K562 (cell line): ENCODE data around the gene PLEKHB1. TPM values are rescaled to one million over a fixed set of nuclear protein-coding genes. Genes with fewer than 3 reads are reported as not detected.

Experiments used
- CTCF ChIP-seq, 3 experiments: IDR thresholded peaks in 2 of 3; conservative IDR thresholded peaks in 1 of 3; 2 replicates each; pipeline ENCODE4 v1.5.1; 2011 to 2012; ENCODE audit warnings: low read length in 3 of 3, mild to moderate bottlenecking in 3 of 3, control low read depth in 2 of 3, improper control_type of control experiment in 1 of 3, inconsistent platforms in 1 of 3, low read depth in 1 of 3, mixed read lengths in 1 of 3, moderate library complexity in 1 of 3; ENCODE audit not compliant: insufficient read depth in 2 of 3
- DEAF1 ChIP-seq: fragments of 450-650 bp; formaldehyde crosslinking; IDR thresholded peaks from 2 replicates; pipeline ENCODE4 v1.4.0; 2020; ENCODE audit warnings: mild to moderate bottlenecking, moderate library complexity
- ELF1 ChIP-seq: fragments of 200-800 bp; sonication (Bioruptor generic); IDR thresholded peaks from 2 replicates; pipeline ENCODE4 v1.6.1; 2016; ENCODE audit warnings: missing genetic modification characterization, missing compliant biosample characterization
- EP400 ChIP-seq: fragments of 450-650 bp; IDR thresholded peaks from 2 replicates; pipeline ENCODE4 v1.6.1; 2017; ENCODE audit warnings: antibody characterized with exemption, mild to moderate bottlenecking, moderate library complexity
- FOXO4 ChIP-seq: fragments of 450-650 bp; formaldehyde crosslinking; IDR thresholded peaks from 2 replicates; pipeline ENCODE4 v1.4.0; 2020; ENCODE audit warnings: mild to moderate bottlenecking, moderate library complexity
- HOXB6 ChIP-seq: fragments of 250-450 bp; sonication (Bioruptor Pico); IDR thresholded peaks from 2 replicates; pipeline ENCODE4 v1.5.1; 2022; ENCODE audit warnings: mild to moderate bottlenecking, borderline replicate concordance
- NEUROD1 ChIP-seq: fragments of 150-350 bp; IDR thresholded peaks from 2 replicates; pipeline ENCODE4 v1.6.1; 2014; ENCODE audit warnings: borderline replicate concordance, low read length, low read depth; ENCODE audit not compliant: partially characterized antibody
- PML ChIP-seq: IDR thresholded peaks from 2 replicates; pipeline ENCODE4 v1.6.1; 2012; ENCODE audit warnings: low read length, inconsistent platforms
- RAD21 ChIP-seq, 2 experiments: fragments of 250-450 bp in 1 of 2; fragments of 450-650 bp in 1 of 2; sonication (Bioruptor Pico) in 1 of 2; formaldehyde crosslinking in 1 of 2; IDR thresholded peaks in 1 of 2; conservative IDR thresholded peaks in 1 of 2; 2 replicates each; pipeline versions ENCODE4 v1.4.0 to v1.8.0; 2020 to 2022; ENCODE audit warnings: mild to moderate bottlenecking in 2 of 2, moderate library complexity in 1 of 2
- SAP30 ChIP-seq: fragments of 200-600 bp; sonication (generic); IDR thresholded peaks from 2 replicates; pipeline ENCODE4 v1.6.1; 2012; ENCODE audit warnings: borderline replicate concordance, low read depth, mild to moderate bottlenecking, moderate library complexity, low read length, control low read depth, inconsistent platforms; ENCODE audit not compliant: insufficient read depth, poor library complexity, severe bottlenecking
- SIN3A ChIP-seq, 2 experiments: fragments of 150-350 bp in 1 of 2; IDR thresholded peaks; 2 replicates each; pipeline ENCODE4 v1.6.1; 2011 to 2016; ENCODE audit warnings: borderline replicate concordance in 2 of 2, low read depth in 2 of 2, low read length in 2 of 2, mild to moderate bottlenecking in 2 of 2, moderate library complexity in 2 of 2; ENCODE audit not compliant: control insufficient read depth in 1 of 2
- SMC3 ChIP-seq: conservative IDR thresholded peaks from 2 replicates; pipeline ENCODE4 v1.6.1; 2011; ENCODE audit warnings: low read depth, low read length, improper control_type of control experiment; ENCODE audit not compliant: insufficient read depth
- SUPT5H ChIP-seq: fragments of 450-650 bp; IDR thresholded peaks from 2 replicates; pipeline ENCODE4 v1.6.1; 2016
- ZFP30 ChIP-seq: fragments of 250-450 bp; sonication (Bioruptor Pico); IDR thresholded peaks from 2 replicates; pipeline ENCODE4 v1.8.0; 2022; ENCODE audit warnings: moderate library complexity, mild to moderate bottlenecking, inconsistent platforms, borderline replicate concordance
- ZNF146 ChIP-seq: IDR thresholded peaks from one replicate; pipeline ENCODE4 v1.6.1; 2018; ENCODE audit warnings: missing compliant biosample characterization; ENCODE audit not compliant: unreplicated experiment
- ZNF41 ChIP-seq: fragments of 250-450 bp; sonication (Bioruptor Pico); conservative IDR thresholded peaks from 2 replicates; pipeline ENCODE4 v1.4.0; 2020; ENCODE audit warnings: mild to moderate bottlenecking
- ZNF57 ChIP-seq: fragments of 450-650 bp; formaldehyde crosslinking; IDR thresholded peaks from 2 replicates; pipeline ENCODE4 v1.4.0; 2020; ENCODE audit warnings: mild to moderate bottlenecking, moderate library complexity
- polyA plus RNA-seq, 8 experiments: library from polyadenylated mRNA; depleted of rRNA in 4 of 8; stranded (reverse) in 5 of 8; unstranded in 3 of 8; fragments of >200 nt; fragmentation: Nextera tagmentation in 2 of 8; fragmentation: Illumina TruSeq in 1 of 8; extraction: Ambion mirVana in 2 of 8; extraction: Trizol in 1 of 8; gene quantifications; 2 replicates each; pipeline versions ENCODE4 v1.2.1 to v1.2.3, GENCODE V29; 2011 to 2014; ENCODE audit warnings: inconsistent platforms in 1 of 8, missing spikeins in 1 of 8
- total RNA-seq, 7 experiments: library from RNA; depleted of rRNA in 6 of 7; stranded (reverse); fragments of >200 nt in 6 of 7; fragmentation: Illumina TruSeq in 2 of 7; extraction: Trizol in 2 of 7; gene quantifications; 2 replicates each; pipeline versions ENCODE4 v1.2.1 to v1.2.3, GENCODE V29; 2011 to 2021; ENCODE audit warnings: low replicate concordance in 1 of 7

The PLEKHB1 gene
- total and polyA plus RNA-seq, 9 of the 15 experiments (the other 6 are each of a cell fraction or from before 2014, with no cell fraction given): 0.07 to 0.62 (median 0.17) TPM; not detected in 2

GRCh38 chr11:73625696-73626318 is 20.6 kb upstream of the PLEKHB1 start (continued):
- TF ChIP-seq ZNF57 (CRISPR knock-in tag): no peak
- TF ChIP-seq SAP30: no peak
- no peak for TF ChIP-seq EP400
- peak; percentile 61 to 90 for TF ChIP-seq RAD21 (CRISPR knock-in tag; conservative IDR thresholded peaks at IDR 0.05 in 1 of 2, IDR thresholded peaks at IDR 0.05 in 1 of 2)
- TF ChIP-seq PML: no peak
- no peak for TF ChIP-seq ZFP30 (CRISPR knock-in tag)
- TF ChIP-seq ZNF146 (CRISPR knock-in tag): no peak
- TF ChIP-seq ELF1 (tag): no peak
- no peak for TF ChIP-seq HOXB6
- no peak for TF ChIP-seq ZNF41 (CRISPR knock-in tag)
- TF ChIP-seq SMC3: peak; percentile 86
- peak; percentile 59 for TF ChIP-seq DEAF1
- no peak for TF ChIP-seq SIN3A (IDR thresholded peaks at IDR 0.05; ENCODE audit: borderline replicate concordance in 2 of 2, control insufficient read depth in 1 of 2, low read depth in 2 of 2, low read length in 2 of 2)
- TF ChIP-seq SUPT5H: no peak
- TF ChIP-seq FOXO4 (CRISPR knock-in tag): no peak
- TF ChIP-seq CTCF (IDR thresholded peaks at IDR 0.05 in 2 of 3, conservative IDR thresholded peaks at IDR 0.05 in 1 of 3; ENCODE audit: insufficient read depth in 2 of 3, low read depth in 1 of 3, low read length in 3 of 3): peak; percentile 85 to 95 (median 91)
- TF ChIP-seq NEUROD1: peak; percentile 20
